Measurements from ENCODE around the gene MCOLN1. TPM values are rescaled to one million over a fixed set of nuclear protein-coding genes. Genes with fewer than 3 reads are reported as not detected.

The MCOLN1 gene
- total RNA-seq, 1 donor from 2014 or later = 6.6 TPM

- no peaks in the 10 kb centered on the region for H3K36me3 ChIP-seq
- no peaks in the 10 kb centered on the region for H3K4me1 ChIP-seq
- no peak overlapping the region for H2AFZ ChIP-seq (replicated peaks)
- no peaks in the 10 kb centered on the region for H3K27me3 ChIP-seq
- H3K9me3 ChIP-seq (ENCODE audit: low read depth) = no peaks in the 10 kb centered on the region
- no peaks in the 10 kb centered on the region for H4K20me1 ChIP-seq (ENCODE audit: low read depth)
- no peak overlapping the region for H3K9ac ChIP-seq
- DNase-seq (ENCODE audit: low spot score) = no peak
- peaks cover 9% of the 10 kb centered on the region for H3F3A ChIP-seq (ENCODE audit: low read depth)
- no peak overlapping the region for H3K27ac ChIP-seq
- H3K4me2 ChIP-seq = no peak overlapping the region
- peaks cover 2% of the 10 kb centered on the region for H3K4me1 Mint-ChIP-seq
- no peak for TF ChIP-seq EZH2 (IDR thresholded peaks at IDR 0.05)
- TF ChIP-seq CTCF (IDR thresholded peaks at IDR 0.05) = no peak
- TF ChIP-seq EZH2phosphoT487 (IDR thresholded peaks at IDR 0.05) = no peak
- H3K27me3 Mint-ChIP-seq (ENCODE audit: insufficient read depth, low read depth) = peaks cover 4% of the 10 kb centered on the region
- no peak overlapping the region for H3K4me3 Mint-ChIP-seq
- peak overlapping the region; percentile 19 for H3K27ac Mint-ChIP-seq
- no peaks in the 10 kb centered on the region for H3K36me3 Mint-ChIP-seq
- no peak overlapping the region for H3K4me3 ChIP-seq
- H3K79me2 ChIP-seq (ENCODE audit: low read depth) = no peaks in the 10 kb centered on the region
- H3K9me3 Mint-ChIP-seq = no peaks in the 10 kb centered on the region
These were observed 7.4 kb downstream of the MCOLN1 start for GRCh38 chr19:7529610-7530490.

- TF ChIP-seq EZH2 (IDR thresholded peaks at IDR 0.05) (no peak), CTCF (IDR thresholded peaks at IDR 0.05) (no peak), EZH2phosphoT487 (IDR thresholded peaks at IDR 0.05) (no peak)
- H2AFZ ChIP-seq (replicated peaks) = peak overlapping the region; percentile 75
These were observed 11.0 kb downstream of the MCOLN1 start for GRCh38 chr19:7533281-7533885.

GRCh38 chr19:7533925-7534480 is 11.6 kb downstream of the MCOLN1 start:
- H3K27ac Mint-ChIP-seq = peak overlapping the region; percentile 87

More at GRCh38 chr19:7533281-7533885, 11.0 kb downstream of the MCOLN1 start:
- Mint-ChIP-seq H3K27me3 (ENCODE audit: insufficient read depth, low read depth) (peaks cover 4% of the 10 kb centered on the region), H3K4me3 (peak overlapping the region; percentile 98), H3K36me3 (peaks cover 3% of the 10 kb centered on the region), H3K27ac (peak overlapping the region; percentile 72), H3K9me3 (no peaks in the 10 kb centered on the region), H3K4me1 (peaks cover 5% of the 10 kb centered on the region)
- DNase-seq (ENCODE audit: low spot score) = peak; percentile 35
- peaks cover 14% of the 10 kb centered on the region for H3F3A ChIP-seq (ENCODE audit: low read depth)
- H3K36me3 ChIP-seq = no peaks in the 10 kb centered on the region
- H3K4me1 ChIP-seq = no peaks in the 10 kb centered on the region
- no peaks in the 10 kb centered on the region for H3K79me2 ChIP-seq (ENCODE audit: low read depth)
- H3K9ac ChIP-seq = peak overlapping the region; percentile 48
- H3K27ac ChIP-seq = peak overlapping the region; percentile 42
- H3K9me3 ChIP-seq (ENCODE audit: low read depth) = no peaks in the 10 kb centered on the region
- H3K27me3 ChIP-seq = no peaks in the 10 kb centered on the region
- H4K20me1 ChIP-seq (ENCODE audit: low read depth) = no peaks in the 10 kb centered on the region
- H3K4me3 ChIP-seq = peak overlapping the region; percentile 95
- H3K4me2 ChIP-seq = peak overlapping the region; percentile 90

More at GRCh38 chr19:7533925-7534480, 11.6 kb downstream of the MCOLN1 start:
- no peak for TF ChIP-seq CTCF (IDR thresholded peaks at IDR 0.05)
- no peak for TF ChIP-seq EZH2 (IDR thresholded peaks at IDR 0.05)
- TF ChIP-seq EZH2phosphoT487 (IDR thresholded peaks at IDR 0.05) = no peak
- no peaks in the 10 kb centered on the region for H4K20me1 ChIP-seq (ENCODE audit: low read depth)
- Mint-ChIP-seq H3K4me3 (peak overlapping the region; percentile 98), H3K27me3 (ENCODE audit: insufficient read depth, low read depth) (peaks cover 4% of the 10 kb centered on the region), H3K4me1 (peaks cover 5% of the 10 kb centered on the region), H3K36me3 (peaks cover 5% of the 10 kb centered on the region), H3K9me3 (no peaks in the 10 kb centered on the region)
- peak overlapping the region; percentile 90 for H3K4me2 ChIP-seq
- no peaks in the 10 kb centered on the region for H3K9me3 ChIP-seq (ENCODE audit: low read depth)
- no peaks in the 10 kb centered on the region for H3K4me1 ChIP-seq
- no peaks in the 10 kb centered on the region for H3K27me3 ChIP-seq
- H2AFZ ChIP-seq (replicated peaks) = peak overlapping the region; percentile 95
- peak; percentile 94 for DNase-seq (ENCODE audit: low spot score)
- H3K79me2 ChIP-seq (ENCODE audit: low read depth) = no peaks in the 10 kb centered on the region
- H3K36me3 ChIP-seq = no peaks in the 10 kb centered on the region
- H3F3A ChIP-seq (ENCODE audit: low read depth) = peaks cover 14% of the 10 kb centered on the region
- peak overlapping the region; percentile 53 for H3K9ac ChIP-seq
- peak overlapping the region; percentile 95 for H3K4me3 ChIP-seq
- H3K27ac ChIP-seq = peak overlapping the region; percentile 43
